Prostate gland (tissue), 2 donors: ENCODE measurements around the gene DNAH3. TPM values are rescaled to one million over a fixed set of nuclear protein-coding genes. Genes with fewer than 3 reads are reported as not detected.

ENCODE experiments used
- DNase-seq: peaks from one replicate; pipeline ENCODE4 v3.0.0-alpha.2; 2019; ENCODE audit warnings: low spot score
- H3K27ac ChIP-seq, 2 donors: fragments of 200-600 bp; sonication (generic); 2 replicates each; pipeline ENCODE4 v1.5.1; 2017 to 2019
- H3K27me3 ChIP-seq: fragments of 200-600 bp; sonication (generic); replicated peaks from 2 replicates; pipeline ENCODE4 v1.5.1; 2019; ENCODE audit not compliant: insufficient read depth
- H3K36me3 ChIP-seq, 2 donors: fragments of 200-600 bp; sonication (generic); 1 replicate in 1 of 2; 2 replicates in 1 of 2; pipeline versions ENCODE4 v1.5.1 to v1.8.1; 2017 to 2019
- H3K4me1 ChIP-seq: fragments of 200-600 bp; sonication (generic); replicated peaks from 2 replicates; pipeline ENCODE4 v1.5.1; 2019
- H3K4me3 ChIP-seq, 2 donors: fragments of 200-600 bp; sonication (generic); 2 replicates each; pipeline ENCODE4 v1.5.1; 2017 to 2019
- H3K9me3 ChIP-seq: fragments of 200-600 bp; sonication (generic); 2 replicates; pipeline ENCODE4 v1.5.1; 2017
- CTCF ChIP-seq, 4 experiments: fragments of 200-600 bp in 2 of 4; fragments of 450-650 bp in 2 of 4; sonication (generic) in 2 of 4; IDR thresholded peaks; 1 replicate in 3 of 4; 2 replicates in 1 of 4; pipeline ENCODE4 v1.5.1; 2016 to 2019; ENCODE audit warnings: antibody characterized with exemption in 4 of 4, mild to moderate bottlenecking in 2 of 4, moderate library complexity in 2 of 4
- POLR2A ChIP-seq: fragments of 450-650 bp; IDR thresholded peaks from one replicate; pipeline ENCODE4 v1.6.1; 2016; ENCODE audit warnings: antibody characterized with exemption, mild to moderate bottlenecking
- POLR2AphosphoS5 ChIP-seq: sonication (generic); formaldehyde crosslinking; IDR thresholded peaks from one replicate; pipeline ENCODE4 v1.6.1; 2017; ENCODE audit warnings: antibody characterized with exemption
- WGBS: methylation state at CpG from one replicate; pipeline ENCODE4 v1.1.5; 2018; 5-methylcytosine and 5-hydroxymethylcytosine counted together
- intact Hi-C: fragments of 100-400 bp; cut with DNase I; formaldehyde crosslinking; loops from one replicate; pipeline ENCODE4 v1.14.2; 2022
- total RNA-seq, 2 donors: library from RNA; depleted of rRNA; stranded (reverse); fragments of >200 nt; gene quantifications; one replicate each; pipeline ENCODE4 v1.1.0, GENCODE V29; 2016

The DNAH3 gene
- total RNA-seq, 2 donors from 2014 or later = 0.09 to 8.0 TPM

- DNase-seq = no peak
- H3K36me3 ChIP-seq = no peaks in the 10 kb centered on the region
- no peak overlapping the region for H3K27ac ChIP-seq
- no peaks in the 10 kb centered on the region for H3K27me3 ChIP-seq
- 78% methylated on average over 2 of the region's 2 CpGs for WGBS
- intact Hi-C loops = no loop called here
- TF ChIP-seq POLR2AphosphoS5 = no peak
- TF ChIP-seq CTCF (IDR thresholded peaks at IDR 0.05) = no peak
- no peaks in the 10 kb centered on the region for H3K9me3 ChIP-seq
- no peaks in the 10 kb centered on the region for H3K4me1 ChIP-seq
- H3K4me3 ChIP-seq = no peak overlapping the region
Observed at GRCh38 chr16:21092951-21093350, 57.7 kb downstream of the DNAH3 start.

GRCh38 chr16:21088646-21089538 is 61.8 kb downstream of the DNAH3 start:
- no peak for TF ChIP-seq POLR2A
- no peak for TF ChIP-seq CTCF (IDR thresholded peaks at IDR 0.05)
- no peak for TF ChIP-seq POLR2AphosphoS5
- no peak for DNase-seq
- Histone ChIP-seq H3K4me3 (no peak overlapping the region), H3K27ac (no peak overlapping the region), H3K4me1 (no peaks in the 10 kb centered on the region), H3K36me3 (no peaks in the 10 kb centered on the region), H3K9me3 (no peaks in the 10 kb centered on the region), H3K27me3 (no peaks in the 10 kb centered on the region)
- whole genome bisulfite sequencing = 36% methylated on average over 3 of the region's 3 CpGs
- intact Hi-C loops = loop anchor here (10.0 kb wide), 1 partner anchor 284 kb away; the partner anchor contains the start of genes ERI2 and REXO5

GRCh38 chr16:21088143-21088542 is 62.5 kb downstream of the DNAH3 start:
- Histone ChIP-seq H3K27me3 (no peaks in the 10 kb centered on the region), H3K36me3 (no peaks in the 10 kb centered on the region), H3K4me3 (no peak overlapping the region), H3K4me1 (no peaks in the 10 kb centered on the region), H3K27ac (no peak overlapping the region), H3K9me3 (no peaks in the 10 kb centered on the region)
- TF ChIP-seq POLR2AphosphoS5 (no peak), POLR2A (no peak), CTCF (IDR thresholded peaks at IDR 0.05) (no peak)
- intact Hi-C loops = loop anchor here (10.0 kb wide), 1 partner anchor 283 kb away; the partner anchor contains the start of genes ERI2 and REXO5
- 77% methylated on average over 3 of the region's 3 CpGs for WGBS
- no peak for DNase-seq

GRCh38 chr16:21084631-21085225 is 65.9 kb downstream of the DNAH3 start:
- Histone ChIP-seq H3K4me3 (no peak overlapping the region), H3K9me3 (no peaks in the 10 kb centered on the region), H3K4me1 (no peaks in the 10 kb centered on the region), H3K27ac (no peak overlapping the region), H3K36me3 (no peaks in the 10 kb centered on the region), H3K27me3 (no peaks in the 10 kb centered on the region)
- DNase-seq = no peak
- WGBS = 94% methylated on average over 12 of the region's 12 CpGs
- intact Hi-C loops = loop anchor here (10.0 kb wide), 1 partner anchor 280 kb away; the partner anchor contains the start of genes ERI2 and REXO5
- TF ChIP-seq POLR2AphosphoS5 (no peak), POLR2A (no peak), CTCF (IDR thresholded peaks at IDR 0.05) (no peak)
